HG02938 (cell line): ENCODE measurements around the gene SLC25A42.
"Not testable (repeated sequence)": the region's sequence is repeated elsewhere in the genome, so short reads cannot be mapped to it uniquely, and the experiment has no call there.

Experiments used
- ATAC-seq: cut with Tn5 transposase; IDR thresholded peaks from one replicate; pipeline ENCODE4 v1.9.1; 2021; ENCODE audit warnings: mild to moderate bottlenecking, moderate library complexity; ENCODE audit not compliant: unreplicated experiment

Gene SLC25A42

GRCh38 chr19:19101540-19101939, 37.7 kb downstream of the SLC25A42 start:
- no peak for ATAC-seq

GRCh38 chr19:19102566-19102965, 38.8 kb downstream of the SLC25A42 start:
- not testable (repeated sequence) for ATAC-seq

GRCh38 chr19:19103167-19103566, 39.4 kb downstream of the SLC25A42 start:
- no peak for ATAC-seq

- ATAC-seq: no peak
Measured at GRCh38 chr19:19105365-19106055, 41.7 kb downstream of the SLC25A42 start.

GRCh38 chr19:19106056-19106551, 42.3 kb downstream of the SLC25A42 start:
- no peak for ATAC-seq

GRCh38 chr19:19106938-19107337, 43.1 kb downstream of the SLC25A42 start:
- ATAC-seq: not testable (repeated sequence)

- ATAC-seq: no peak
Measured at GRCh38 chr19:19107654-19108053, 43.9 kb downstream of the SLC25A42 start.

- no peak for ATAC-seq
Measured at GRCh38 chr19:19109601-19110000, 45.8 kb downstream of the SLC25A42 start.

- no peak for ATAC-seq
Measured at GRCh38 chr19:19110410-19111135, 46.8 kb downstream of the SLC25A42 start.

GRCh38 chr19:19111136-19111835, 47.5 kb downstream of the SLC25A42 start:
- no peak for ATAC-seq

GRCh38 chr19:19111967-19112580, 48.3 kb downstream of the SLC25A42 start:
- no peak for ATAC-seq

GRCh38 chr19:19113040-19113626, 49.3 kb downstream of the SLC25A42 start:
- ATAC-seq: no peak

- no peak for ATAC-seq
Measured at GRCh38 chr19:19115954-19116353, 52.2 kb downstream of the SLC25A42 start.

- no peak for ATAC-seq
Measured at GRCh38 chr19:19119325-19120237, 55.8 kb downstream of the SLC25A42 start.

- ATAC-seq: no peak
Measured at GRCh38 chr19:19120308-19121231, 56.8 kb downstream of the SLC25A42 start.

- ATAC-seq: no peak
Measured at GRCh38 chr19:19121371-19121770, 57.6 kb downstream of the SLC25A42 start.

GRCh38 chr19:19122902-19123301, 59.1 kb downstream of the SLC25A42 start:
- no peak for ATAC-seq

- no peak for ATAC-seq
Measured at GRCh38 chr19:19123386-19123785, 59.6 kb downstream of the SLC25A42 start.

- ATAC-seq: no peak
Measured at GRCh38 chr19:19126102-19126501, 62.3 kb downstream of the SLC25A42 start.
